Tibial nerve (tissue), 4 donors: ENCODE data around the gene ELL. TPM values are rescaled to one million over a fixed set of nuclear protein-coding genes. Genes with fewer than 3 reads are reported as not detected.

Source experiments
- DNase-seq, 2 donors: peaks; one replicate each; pipeline ENCODE4 v3.0.0-alpha.2; 2019; ENCODE audit warnings: low spot score in 2 of 2
- H3K27ac ChIP-seq, 4 donors: fragments of 200-600 bp; sonication (generic) in 3 of 4; one replicate each; pipeline ENCODE4 v1.5.1; 2017 to 2019; ENCODE audit warnings: mild to moderate bottlenecking in 1 of 4
- H3K27me3 ChIP-seq, 2 donors: fragments of 200-600 bp; sonication (generic) in 1 of 2; one replicate each; pipeline versions ENCODE4 v1.5.1 to v1.6.0; 2017 to 2019
- H3K36me3 ChIP-seq, 3 donors: fragments of 200-600 bp; sonication (generic); one replicate each; pipeline ENCODE4 v1.5.1; 2018 to 2019
- H3K4me1 ChIP-seq, 4 donors: fragments of 200-600 bp; sonication (generic) in 3 of 4; one replicate each; pipeline ENCODE4 v1.5.1; 2017 to 2019
- H3K4me3 ChIP-seq, 4 donors: fragments of 200-600 bp; sonication (generic) in 3 of 4; one replicate each; pipeline ENCODE4 v1.5.1; 2017 to 2019; ENCODE audit warnings: mild to moderate bottlenecking in 1 of 4, moderate library complexity in 1 of 4
- H3K9me3 ChIP-seq, 4 donors: fragments of 200-600 bp; sonication (generic) in 3 of 4; one replicate each; pipeline ENCODE4 v1.5.1; 2017 to 2019
- CTCF ChIP-seq, 5 experiments: fragments of 200-600 bp in 3 of 5; fragments of 450-650 bp in 2 of 5; sonication (generic) in 3 of 5; IDR thresholded peaks; one replicate each; pipeline ENCODE4 v1.5.1; 2016 to 2019; ENCODE audit warnings: antibody characterized with exemption in 5 of 5, mild to moderate bottlenecking in 3 of 5, moderate library complexity in 2 of 5
- EP300 ChIP-seq, 2 donors: sonication (generic); formaldehyde crosslinking; IDR thresholded peaks; one replicate each; pipeline ENCODE4 v1.6.1; 2017; ENCODE audit warnings: antibody characterized with exemption in 2 of 2, mild to moderate bottlenecking in 1 of 2
- POLR2A ChIP-seq, 2 donors: fragments of 450-650 bp; IDR thresholded peaks; one replicate each; pipeline ENCODE4 v1.6.1; 2017; ENCODE audit warnings: antibody characterized with exemption in 2 of 2, mild to moderate bottlenecking in 2 of 2, moderate library complexity in 2 of 2
- WGBS, 2 donors: methylation state at CpG; one replicate each; pipeline ENCODE4 v1.1.5; 2018; 5-methylcytosine and 5-hydroxymethylcytosine counted together
- total RNA-seq, 4 donors: library from RNA; depleted of rRNA; stranded (reverse); fragments of >200 nt; gene quantifications; one replicate each; pipeline ENCODE4 v1.1.0, GENCODE V29; 2016

The ELL gene
- total RNA-seq, 4 donors from 2014 or later, result 13.8 to 45.9 (median 26.0) TPM

GRCh38 chr19:18418483-18419194 is 103.2 kb downstream of the ELL start:
- DNase-seq, result no peak
- H3K4me3 ChIP-seq, result peak overlapping the region; percentile 4 to 73 (median 47)
- TF ChIP-seq CTCF (IDR thresholded peaks at IDR 0.05), result no peak
- no peak for TF ChIP-seq POLR2A (IDR thresholded peaks at IDR 0.05)
- TF ChIP-seq EP300 (IDR thresholded peaks at IDR 0.05), result no peak
- peaks cover 0 to 88% (median 59%) of the 10 kb centered on the region in 4 donors for H3K4me1 ChIP-seq
- H3K36me3 ChIP-seq, result no peaks in the 10 kb centered on the region
- WGBS, 2 donors, result 9 to 19% methylated on average over 26 to 28 of the region's 39 CpGs
- no peaks in the 10 kb centered on the region for H3K27me3 ChIP-seq
- H3K9me3 ChIP-seq, result no peaks in the 10 kb centered on the region
- peak overlapping the region; percentile 85 to 97 (median 89) for H3K27ac ChIP-seq

GRCh38 chr19:18418029-18418482 is 103.8 kb downstream of the ELL start:
- WGBS, 2 donors, result 3 to 8% methylated on average over 17 of the region's 30 CpGs
- H3K36me3 ChIP-seq, result no peaks in the 10 kb centered on the region
- no peaks in the 10 kb centered on the region for H3K27me3 ChIP-seq
- H3K9me3 ChIP-seq, result no peaks in the 10 kb centered on the region
- TF ChIP-seq CTCF (IDR thresholded peaks at IDR 0.05), result no peak
- TF ChIP-seq POLR2A (IDR thresholded peaks at IDR 0.05), result no peak
- TF ChIP-seq EP300 (IDR thresholded peaks at IDR 0.05), result no peak
- peaks cover 0 to 82% (median 54%) of the 10 kb centered on the region in 4 donors for H3K4me1 ChIP-seq
- H3K4me3 ChIP-seq, result peak overlapping the region in 3 of 4 donors; percentile 27 to 73 (median 43)
- no peak for DNase-seq
- H3K27ac ChIP-seq, result peak overlapping the region; percentile 85 to 97 (median 89)

- no peaks in the 10 kb centered on the region for H3K36me3 ChIP-seq
- WGBS, 2 donors, result 0 to 1% methylated on average over 19 to 24 of the region's 53 CpGs
- peak overlapping the region; percentile 85 to 97 (median 89) for H3K27ac ChIP-seq
- peak overlapping the region; percentile 27 to 73 (median 36) for H3K4me3 ChIP-seq
- H3K9me3 ChIP-seq, result no peaks in the 10 kb centered on the region
- H3K27me3 ChIP-seq, result no peaks in the 10 kb centered on the region
- DNase-seq, result peak in 1 of 2 donors; percentile 63
- peaks cover 0 to 76% (median 53%) of the 10 kb centered on the region in 4 donors for H3K4me1 ChIP-seq
- TF ChIP-seq POLR2A (IDR thresholded peaks at IDR 0.05) (peak in 1 of 2 donors; percentile 57), EP300 (IDR thresholded peaks at IDR 0.05) (peak in 1 of 2 donors; percentile 29), CTCF (IDR thresholded peaks at IDR 0.05) (no peak)
Observed at GRCh38 chr19:18417250-18418028, 104.4 kb downstream of the ELL start.

GRCh38 chr19:18416778-18417249 is 105.1 kb downstream of the ELL start:
- 1 to 2% methylated on average over 39 to 44 of the region's 44 CpGs for WGBS, 2 donors
- peak overlapping the region; percentile 85 to 97 (median 89) for H3K27ac ChIP-seq
- H3K4me3 ChIP-seq, result peak overlapping the region; percentile 27 to 73 (median 36)
- no peaks in the 10 kb centered on the region for H3K9me3 ChIP-seq
- DNase-seq, result peak; percentile 87 to 92
- H3K4me1 ChIP-seq, result peaks cover 0 to 70% (median 50%) of the 10 kb centered on the region in 4 donors
- H3K36me3 ChIP-seq, result no peaks in the 10 kb centered on the region
- peak in 1 of 2 donors; percentile 65 for TF ChIP-seq EP300 (IDR thresholded peaks at IDR 0.05)
- TF ChIP-seq POLR2A (IDR thresholded peaks at IDR 0.05), result peak in 1 of 2 donors; percentile 52
- TF ChIP-seq CTCF (IDR thresholded peaks at IDR 0.05), result no peak
- no peaks in the 10 kb centered on the region for H3K27me3 ChIP-seq
